Smooth muscle cell (in vitro differentiated cells): ENCODE data around the gene LRRC18. TPM values are rescaled to one million over a fixed set of nuclear protein-coding genes. Genes with fewer than 3 reads are reported as not detected.

ENCODE experiments used
- DNase-seq: peaks from one replicate; lab custom pipeline; 2025; ENCODE audit not compliant: unreplicated experiment; lab: John Stamatoyannopoulos, UW
- H2AFZ ChIP-seq: fragments of 200-600 bp; sonication (generic); 2 replicates; pipeline ENCODE4 v1.6.0; 2016; ENCODE audit warnings: antibody characterized with exemption, low read depth, mild to moderate bottlenecking
- H3F3A ChIP-seq: fragments of 200-600 bp; sonication (generic); 2 replicates; pipeline ENCODE4 v1.6.0; 2017; ENCODE audit warnings: antibody characterized with exemption, low read depth
- H3K27ac ChIP-seq: fragments of 200-600 bp; sonication (generic); 2 replicates; pipeline ENCODE4 v1.5.1; 2016; ENCODE audit warnings: low read depth, mild to moderate bottlenecking
- H3K27me3 ChIP-seq: fragments of 200-600 bp; sonication (generic); 2 replicates; pipeline ENCODE4 v1.6.1; 2016; ENCODE audit warnings: low read depth, mild to moderate bottlenecking
- H3K36me3 ChIP-seq: fragments of 200-600 bp; sonication (generic); 2 replicates; pipeline ENCODE4 v1.5.1; 2016; ENCODE audit warnings: low read depth
- H3K4me1 ChIP-seq: fragments of 200-600 bp; sonication (generic); 2 replicates; pipeline ENCODE4 v1.5.1; 2016; ENCODE audit warnings: low read depth
- H3K4me2 ChIP-seq: fragments of 200-600 bp; sonication (generic); 2 replicates; pipeline ENCODE4 v1.6.0; 2016; ENCODE audit warnings: mild to moderate bottlenecking
- H3K4me3 ChIP-seq: fragments of 200-600 bp; sonication (generic); 2 replicates; pipeline ENCODE4 v1.5.1; 2016; ENCODE audit warnings: mild to moderate bottlenecking
- H3K79me2 ChIP-seq: fragments of 200-600 bp; sonication (generic); 2 replicates; pipeline ENCODE4 v1.6.0; 2016; ENCODE audit warnings: low read depth, mild to moderate bottlenecking
- H3K9ac ChIP-seq: fragments of 200-600 bp; sonication (generic); 2 replicates; pipeline ENCODE4 v1.6.0; 2016; ENCODE audit warnings: low read depth
- H3K9me3 ChIP-seq: fragments of 200-600 bp; sonication (generic); replicated peaks from 2 replicates; pipeline ENCODE4 v1.5.1; 2016; ENCODE audit warnings: low read depth
- H4K20me1 ChIP-seq: fragments of 200-600 bp; sonication (generic); 2 replicates; pipeline ENCODE4 v1.6.0; 2016; ENCODE audit warnings: low read depth
- CTCF ChIP-seq: fragments of 200-600 bp; sonication (generic); IDR thresholded peaks from 2 replicates; pipeline ENCODE4 v1.5.1; 2017; ENCODE audit warnings: borderline replicate concordance, mild to moderate bottlenecking, antibody characterized with exemption; ENCODE audit not compliant: insufficient read depth, poor library complexity, severe bottlenecking
- WGBS: methylation state at CpG from one replicate; pipeline ENCODE4 v1.1.7; 2016; ENCODE audit warnings: low lambda C conversion rate; 5-methylcytosine and 5-hydroxymethylcytosine counted together
- polyA plus RNA-seq: library from polyadenylated mRNA; unstranded; fragments of >200 nt; fragmentation: Nextera tagmentation; extraction: Ambion mirVana; gene quantifications from 2 replicates; pipeline ENCODE4 v1.2.1, GENCODE V29; 2016
- total RNA-seq: library from RNA; depleted of rRNA; stranded (reverse); fragments of >200 nt; gene quantifications from 2 replicates; pipeline ENCODE4 v1.2.3, GENCODE V29; 2014

LRRC18 gene
- total and polyA plus RNA-seq, 2 experiments from 2014 or later: not detected

GRCh38 chr10:48882881-48883280, 56.8 kb downstream of the LRRC18 start:
- TF ChIP-seq CTCF: no peak
- WGBS: 93% methylated on average over 2 of the region's 2 CpGs
- no peaks in the 10 kb centered on the region for H3K9me3 ChIP-seq

GRCh38 chr10:48881937-48882336, 57.7 kb downstream of the LRRC18 start:
- WGBS: 69% methylated on average over 1 of the region's 1 CpG
- H3K79me2 ChIP-seq: no peaks in the 10 kb centered on the region
- no peak overlapping the region for H2AFZ ChIP-seq
- no peak overlapping the region for H3K4me3 ChIP-seq
- H3K27ac ChIP-seq: no peak overlapping the region
- no peak for TF ChIP-seq CTCF
- H3F3A ChIP-seq: no peaks in the 10 kb centered on the region
- H3K4me1 ChIP-seq: no peaks in the 10 kb centered on the region
- H3K27me3 ChIP-seq: peaks cover 7% of the 10 kb centered on the region
- no peak for DNase-seq
- H3K9me3 ChIP-seq: no peaks in the 10 kb centered on the region
- no peak overlapping the region for H3K4me2 ChIP-seq
- no peaks in the 10 kb centered on the region for H4K20me1 ChIP-seq
- no peaks in the 10 kb centered on the region for H3K36me3 ChIP-seq
- no peak overlapping the region for H3K9ac ChIP-seq

More at GRCh38 chr10:48882881-48883280, 56.8 kb downstream of the LRRC18 start:
- no peaks in the 10 kb centered on the region for H3F3A ChIP-seq
- peaks cover 7% of the 10 kb centered on the region for H3K27me3 ChIP-seq
- no peaks in the 10 kb centered on the region for H3K4me1 ChIP-seq
- no peaks in the 10 kb centered on the region for H4K20me1 ChIP-seq
- H3K4me2 ChIP-seq: no peak overlapping the region
- H3K27ac ChIP-seq: no peak overlapping the region
- H2AFZ ChIP-seq: no peak overlapping the region
- H3K4me3 ChIP-seq: no peak overlapping the region
- H3K9ac ChIP-seq: no peak overlapping the region
- no peaks in the 10 kb centered on the region for H3K36me3 ChIP-seq
- no peak for DNase-seq
- no peaks in the 10 kb centered on the region for H3K79me2 ChIP-seq

- no peaks in the 10 kb centered on the region for H4K20me1 ChIP-seq
- H2AFZ ChIP-seq: no peak overlapping the region
Measured at GRCh38 chr10:48880016-48880705, 59.5 kb downstream of the LRRC18 start.

More at GRCh38 chr10:48880016-48880705, 59.5 kb downstream of the LRRC18 start:
- TF ChIP-seq CTCF: no peak
- Histone ChIP-seq H3K4me1 (no peaks in the 10 kb centered on the region), H3F3A (no peaks in the 10 kb centered on the region), H3K36me3 (no peaks in the 10 kb centered on the region), H3K27me3 (no peaks in the 10 kb centered on the region), H3K27ac (no peak overlapping the region), H3K4me2 (no peak overlapping the region), H3K9me3 (no peaks in the 10 kb centered on the region), H3K9ac (no peak overlapping the region), H3K4me3 (no peak overlapping the region), H3K79me2 (no peaks in the 10 kb centered on the region)
- no peak for DNase-seq
- 70% methylated on average over 11 of the region's 11 CpGs for WGBS
